Thoracic aorta (tissue), 2 donors: Measurements from ENCODE around the gene MAD1L1. TPM values are rescaled to one million over a fixed set of nuclear protein-coding genes. Genes with fewer than 3 reads are reported as not detected.

ENCODE experiments used
- ATAC-seq: fragments of 150-250 bp; one replicate; pipeline ENCODE4 v1.8.0; 2017; ENCODE audit warnings: low read depth; ENCODE audit not compliant: insufficient number of reproducible peaks, low FRiP score
- DNase-seq: peaks from one replicate; pipeline ENCODE4 v3.0.0-alpha.2; 2020; ENCODE audit warnings: low spot score
- H3K27ac ChIP-seq, 2 donors: fragments of 200-600 bp; sonication (generic); 1 replicate in 1 of 2; 2 replicates in 1 of 2; pipeline ENCODE4 v1.5.1; 2016; ENCODE audit warnings: mild to moderate bottlenecking in 2 of 2, moderate library complexity in 2 of 2
- H3K27me3 ChIP-seq: fragments of 200-600 bp; sonication (generic); replicated peaks from 2 replicates; pipeline ENCODE4 v1.6.0; 2016; ENCODE audit warnings: mild to moderate bottlenecking; ENCODE audit not compliant: insufficient read depth
- H3K36me3 ChIP-seq: fragments of 200-600 bp; sonication (generic); one replicate; pipeline ENCODE4 v1.5.1; 2016
- H3K4me1 ChIP-seq, 2 donors: fragments of 200-600 bp; sonication (generic); 1 replicate in 1 of 2; 2 replicates in 1 of 2; pipeline versions ENCODE4 v1.5.1 to v1.6.0; 2016; ENCODE audit warnings: low read depth in 2 of 2, mild to moderate bottlenecking in 1 of 2; ENCODE audit not compliant: control insufficient read depth in 1 of 2
- H3K4me3 ChIP-seq: fragments of 200-600 bp; sonication (generic); 2 replicates; pipeline ENCODE4 v1.5.1; 2016; ENCODE audit warnings: mild to moderate bottlenecking
- H3K9me3 ChIP-seq: fragments of 200-600 bp; sonication (generic); 2 replicates; pipeline ENCODE4 v1.5.1; 2016
- total RNA-seq, 2 donors: library from RNA; depleted of rRNA; stranded (reverse); fragments of >200 nt; gene quantifications; one replicate each; pipeline versions ENCODE4 v1.1.0 to v1.2.3, GENCODE V29; 2016
- TF ChIP-seq, protein P1 (sequence below): fragments of 200-600 bp; sonication (generic); IDR thresholded peaks from one replicate; pipeline ENCODE4 v1.5.1; 2019; ENCODE audit warnings: antibody characterized with exemption

Gene MAD1L1
- total RNA-seq, 2 donors from 2014 or later = 27.4 to 41.3 TPM

DNA sequence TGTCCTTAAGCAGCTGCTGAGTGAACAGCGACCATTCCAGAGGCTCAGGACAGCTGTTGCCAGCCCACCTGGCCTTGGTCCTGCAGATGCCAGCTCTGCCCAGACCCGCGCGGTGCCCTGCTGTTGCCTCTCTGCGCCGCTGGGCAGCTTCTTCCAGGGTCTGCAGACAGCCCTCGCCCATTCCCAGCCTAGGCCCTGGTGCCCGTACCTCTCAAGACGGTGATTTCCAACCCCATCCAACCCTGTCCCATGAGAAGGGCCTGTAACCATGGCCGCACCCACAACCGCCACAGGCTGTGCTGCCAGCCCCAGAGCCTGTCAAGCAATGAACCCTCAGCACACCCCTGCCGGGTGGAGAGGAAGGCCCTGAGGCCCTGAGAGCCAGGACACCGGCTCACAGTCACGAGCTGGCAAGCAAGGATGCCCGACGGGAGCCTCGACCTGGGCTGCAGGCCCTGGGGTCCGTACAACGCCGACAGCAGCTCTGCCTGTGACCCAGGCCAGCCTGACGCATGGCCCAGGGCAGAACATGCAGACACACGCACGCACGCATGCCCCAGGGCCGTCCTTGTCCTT is 231.9 kb downstream of the MAD1L1 start:
- DNase-seq = no peak
- Histone ChIP-seq H3K27ac (no peak overlapping the region), H3K27me3 (no peaks in the 10 kb centered on the region), H3K4me3 (no peak overlapping the region), H3K9me3 (no peaks in the 10 kb centered on the region), H3K4me1 (no peaks in the 10 kb centered on the region), H3K36me3 (no peaks in the 10 kb centered on the region)
- TF ChIP-seq, protein P1, sequence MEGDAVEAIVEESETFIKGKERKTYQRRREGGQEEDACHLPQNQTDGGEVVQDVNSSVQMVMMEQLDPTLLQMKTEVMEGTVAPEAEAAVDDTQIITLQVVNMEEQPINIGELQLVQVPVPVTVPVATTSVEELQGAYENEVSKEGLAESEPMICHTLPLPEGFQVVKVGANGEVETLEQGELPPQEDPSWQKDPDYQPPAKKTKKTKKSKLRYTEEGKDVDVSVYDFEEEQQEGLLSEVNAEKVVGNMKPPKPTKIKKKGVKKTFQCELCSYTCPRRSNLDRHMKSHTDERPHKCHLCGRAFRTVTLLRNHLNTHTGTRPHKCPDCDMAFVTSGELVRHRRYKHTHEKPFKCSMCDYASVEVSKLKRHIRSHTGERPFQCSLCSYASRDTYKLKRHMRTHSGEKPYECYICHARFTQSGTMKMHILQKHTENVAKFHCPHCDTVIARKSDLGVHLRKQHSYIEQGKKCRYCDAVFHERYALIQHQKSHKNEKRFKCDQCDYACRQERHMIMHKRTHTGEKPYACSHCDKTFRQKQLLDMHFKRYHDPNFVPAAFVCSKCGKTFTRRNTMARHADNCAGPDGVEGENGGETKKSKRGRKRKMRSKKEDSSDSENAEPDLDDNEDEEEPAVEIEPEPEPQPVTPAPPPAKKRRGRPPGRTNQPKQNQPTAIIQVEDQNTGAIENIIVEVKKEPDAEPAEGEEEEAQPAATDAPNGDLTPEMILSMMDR = no peak
- ATAC-seq = no peak

DNA sequence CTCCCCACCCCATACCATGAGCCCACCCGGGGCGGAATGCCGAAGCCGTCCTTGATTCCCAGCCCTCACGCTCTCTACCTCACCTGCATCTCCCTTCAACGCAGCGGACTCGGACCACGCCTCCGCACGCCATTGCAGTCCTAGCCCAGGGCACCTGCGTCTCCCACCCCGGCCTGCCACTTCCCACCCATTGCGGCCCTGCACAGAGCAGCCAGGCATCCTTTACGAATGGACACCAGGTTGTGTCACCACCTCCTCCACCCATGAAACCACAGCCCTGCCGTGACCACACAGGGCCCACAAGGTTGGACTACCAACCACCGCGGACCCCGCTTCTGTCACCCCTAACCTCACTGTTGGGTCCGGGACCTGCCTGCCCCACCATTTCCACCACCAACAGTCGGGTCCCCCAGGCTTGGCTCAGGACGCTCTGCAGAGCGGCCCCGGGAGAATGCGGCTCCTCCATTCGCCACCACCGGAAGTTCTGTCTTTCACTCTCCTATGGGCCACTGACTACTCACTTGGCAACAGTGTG is 232.5 kb downstream of the MAD1L1 start:
- Histone ChIP-seq H3K4me3 (no peak overlapping the region), H3K27ac (no peak overlapping the region), H3K27me3 (no peaks in the 10 kb centered on the region), H3K36me3 (no peaks in the 10 kb centered on the region), H3K9me3 (no peaks in the 10 kb centered on the region), H3K4me1 (no peaks in the 10 kb centered on the region)
- ATAC-seq = no peak
- TF ChIP-seq, protein P1 = no peak
- DNase-seq = no peak

DNA sequence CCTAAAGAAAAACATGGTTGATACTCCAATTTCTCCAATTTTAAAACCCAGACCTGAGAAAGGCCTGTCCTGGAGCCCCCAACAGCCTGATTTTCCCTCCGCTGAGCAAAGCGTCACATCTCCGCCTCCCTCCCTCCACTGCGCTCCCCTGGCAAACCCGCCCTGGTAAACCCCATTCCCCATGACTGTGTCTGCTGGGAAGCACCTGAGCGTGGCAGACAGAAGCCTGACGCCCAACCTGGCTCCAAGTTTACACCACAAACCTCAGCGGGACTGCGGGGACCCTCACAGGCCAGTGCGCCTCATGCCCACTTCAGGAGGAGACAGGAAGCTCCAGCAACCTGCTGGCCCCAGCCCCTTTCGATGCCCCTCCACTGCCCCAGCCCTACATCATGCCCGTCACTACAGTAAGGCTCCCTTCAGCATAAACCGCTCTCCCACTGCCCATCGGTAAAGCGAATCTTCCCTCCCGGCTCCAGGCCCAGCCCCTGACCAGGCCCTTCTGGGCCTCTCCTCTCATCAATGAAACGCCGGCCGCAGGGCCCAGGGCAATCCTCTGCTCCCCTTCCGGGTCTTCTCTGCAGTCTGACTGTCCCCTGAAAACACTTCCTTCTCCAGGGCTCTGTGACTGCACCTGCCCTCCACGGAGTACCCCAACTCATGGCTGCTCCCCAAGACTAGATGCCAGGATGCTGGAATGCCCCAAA is 233.3 kb downstream of the MAD1L1 start:
- Histone ChIP-seq H3K4me3 (no peak overlapping the region), H3K4me1 (no peaks in the 10 kb centered on the region), H3K27ac (no peak overlapping the region), H3K9me3 (no peaks in the 10 kb centered on the region), H3K27me3 (no peaks in the 10 kb centered on the region), H3K36me3 (no peaks in the 10 kb centered on the region)
- no peak for ATAC-seq
- TF ChIP-seq, protein P1 = no peak
- DNase-seq = no peak

DNA sequence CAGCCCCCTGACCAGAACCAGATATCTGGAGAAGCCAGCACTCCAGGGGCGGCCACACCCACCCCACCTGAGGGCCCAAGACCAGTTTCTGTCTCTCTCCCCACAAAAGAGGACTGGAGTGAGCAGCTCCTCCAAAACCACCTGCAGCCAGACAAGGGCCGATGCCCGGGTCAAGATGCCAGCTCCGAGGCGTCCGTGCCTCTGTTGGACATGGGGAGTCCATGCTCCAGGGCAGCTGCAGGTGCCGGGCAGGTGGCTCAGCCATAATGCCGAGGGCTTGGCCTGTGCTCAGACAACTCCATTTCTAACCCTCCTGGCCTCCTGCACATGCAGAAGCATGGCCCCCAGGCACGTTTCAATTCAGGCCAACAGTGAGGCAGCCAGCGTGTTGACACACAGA is 234.6 kb downstream of the MAD1L1 start:
- Histone ChIP-seq H3K36me3 (no peaks in the 10 kb centered on the region), H3K27ac (no peak overlapping the region), H3K27me3 (no peaks in the 10 kb centered on the region), H3K4me3 (no peak overlapping the region), H3K9me3 (no peaks in the 10 kb centered on the region), H3K4me1 (no peaks in the 10 kb centered on the region)
- no peak for ATAC-seq
- TF ChIP-seq, protein P1 = no peak
- DNase-seq = no peak

DNA sequence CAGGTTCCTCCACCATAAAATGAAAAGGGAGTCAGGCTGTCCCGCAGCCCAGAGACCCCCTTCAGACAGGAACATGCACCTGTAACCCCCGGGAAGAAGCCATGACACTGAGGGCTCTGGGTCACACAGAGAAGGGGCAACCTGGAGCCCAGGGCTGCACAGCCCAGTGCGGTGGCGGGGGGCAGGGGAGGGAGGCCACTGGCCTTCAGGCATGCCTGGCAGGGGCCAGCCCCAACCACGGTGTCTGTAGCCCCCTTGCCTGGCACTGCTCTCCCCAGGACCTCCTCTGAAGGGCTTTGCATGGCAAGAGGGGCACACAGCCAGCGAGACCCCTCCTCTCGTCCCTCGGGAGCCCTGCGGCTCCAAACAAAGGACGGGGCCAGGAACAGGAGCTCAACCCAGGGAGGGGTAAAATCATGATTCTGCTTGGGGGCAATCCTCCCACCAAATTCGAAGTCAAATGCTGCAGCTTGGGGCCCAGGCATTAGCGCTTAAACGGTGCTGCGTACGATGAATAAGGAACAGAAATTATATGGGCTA is 235.1 kb downstream of the MAD1L1 start:
- H3K4me1 ChIP-seq = no peaks in the 10 kb centered on the region
- no peaks in the 10 kb centered on the region for H3K36me3 ChIP-seq
- TF ChIP-seq, protein P1 = no peak
- no peak for ATAC-seq
- no peaks in the 10 kb centered on the region for H3K9me3 ChIP-seq
- DNase-seq = no peak
- no peaks in the 10 kb centered on the region for H3K27me3 ChIP-seq
- no peak overlapping the region for H3K27ac ChIP-seq
- no peak overlapping the region for H3K4me3 ChIP-seq
